Measurements from ENCODE around the gene REP15.
"Not testable (repeated sequence)": the region's sequence is repeated elsewhere in the genome, so short reads cannot be mapped to it uniquely, and the experiment has no call there.

REP15 gene

GRCh38 chr12:27696293-27696652 lies at the start of gene REP15:
TSS of gene REP15 (plus strand) at chr12:27696447. CDS start at chr12:27696563, 116 bp downstream.
- H3K27ac ChIP-seq (ENCODE audit: low read length), result no peak within 1 kb of the TSS
- no peak within 1 kb of the TSS for H3K9ac ChIP-seq (ENCODE audit: low read length)
- no peaks in the 10 kb centered on the region for H3K4me1 ChIP-seq (ENCODE audit: control insufficient read depth, low read depth, low read length)

GRCh38 chr12:27650011-27650410 lies 46.2 kb upstream of the REP15 start:
- no peaks in the 10 kb centered on the region for H3K27me3 ChIP-seq (ENCODE audit: control insufficient read depth, insufficient read depth, low read length)
- no peak overlapping the region for H3K27ac ChIP-seq (ENCODE audit: low read length)
- H3K9ac ChIP-seq (ENCODE audit: low read length), result no peak overlapping the region
- peaks cover 3% of the 10 kb centered on the region for H3K36me3 ChIP-seq (ENCODE audit: control insufficient read depth, low read depth, low read length)
- no peak overlapping the region for H3K4me3 ChIP-seq (ENCODE audit: low read length)
- no peaks in the 10 kb centered on the region for H3K9me3 ChIP-seq (ENCODE audit: control insufficient read depth, low read depth, low read length)
- no peaks in the 10 kb centered on the region for H3K4me1 ChIP-seq (ENCODE audit: control insufficient read depth, low read depth, low read length)

More at GRCh38 chr12:27696293-27696652, at the start of gene REP15:
- Histone ChIP-seq H3K4me3 (ENCODE audit: low read length) (no peak within 1 kb of the TSS), H3K9me3 (ENCODE audit: control insufficient read depth, low read depth, low read length) (no peaks in the 10 kb centered on the region), H3K27me3 (ENCODE audit: control insufficient read depth, insufficient read depth, low read length) (no peaks in the 10 kb centered on the region), H3K36me3 (ENCODE audit: control insufficient read depth, low read depth, low read length) (peaks cover 13% of the 10 kb centered on the region)

- H3K36me3 ChIP-seq (ENCODE audit: control insufficient read depth, low read depth, low read length), result peaks cover 3% of the 10 kb centered on the region
- H3K9me3 ChIP-seq (ENCODE audit: control insufficient read depth, low read depth, low read length), result no peaks in the 10 kb centered on the region
- no peaks in the 10 kb centered on the region for H3K27me3 ChIP-seq (ENCODE audit: control insufficient read depth, insufficient read depth, low read length)
- no peak overlapping the region for H3K9ac ChIP-seq (ENCODE audit: low read length)
- H3K4me1 ChIP-seq (ENCODE audit: control insufficient read depth, low read depth, low read length), result no peaks in the 10 kb centered on the region
- H3K4me3 ChIP-seq (ENCODE audit: low read length), result no peak overlapping the region
- no peak overlapping the region for H3K27ac ChIP-seq (ENCODE audit: low read length)
Observed at GRCh38 chr12:27651201-27651600, 45.0 kb upstream of the REP15 start.

- H3K27ac ChIP-seq (ENCODE audit: low read length), result no peak overlapping the region
- H3K4me1 ChIP-seq (ENCODE audit: control insufficient read depth, low read depth, low read length), result no peaks in the 10 kb centered on the region
- no peak overlapping the region for H3K9ac ChIP-seq (ENCODE audit: low read length)
- peaks cover 8% of the 10 kb centered on the region for H3K36me3 ChIP-seq (ENCODE audit: control insufficient read depth, low read depth, low read length)
- H3K27me3 ChIP-seq (ENCODE audit: control insufficient read depth, insufficient read depth, low read length), result no peaks in the 10 kb centered on the region
- no peaks in the 10 kb centered on the region for H3K9me3 ChIP-seq (ENCODE audit: control insufficient read depth, low read depth, low read length)
- H3K4me3 ChIP-seq (ENCODE audit: low read length), result no peak overlapping the region
Observed at GRCh38 chr12:27652174-27652763, 44.0 kb upstream of the REP15 start.

- H3K27ac ChIP-seq (ENCODE audit: low read length), result no peak overlapping the region
Observed at GRCh38 chr12:27653661-27654060, 42.6 kb upstream of the REP15 start.

GRCh38 chr12:27655476-27655875 lies 40.8 kb upstream of the REP15 start:
- not testable (repeated sequence) for H3K9ac ChIP-seq (ENCODE audit: low read length); H3K36me3 ChIP-seq (ENCODE audit: control insufficient read depth, low read depth, low read length); H3K4me1 ChIP-seq (ENCODE audit: control insufficient read depth, low read depth, low read length); H3K4me3 ChIP-seq (ENCODE audit: low read length); H3K27ac ChIP-seq (ENCODE audit: low read length); H3K9me3 ChIP-seq (ENCODE audit: control insufficient read depth, low read depth, low read length); H3K27me3 ChIP-seq (ENCODE audit: control insufficient read depth, insufficient read depth, low read length)

More at GRCh38 chr12:27653661-27654060, 42.6 kb upstream of the REP15 start:
- Histone ChIP-seq H3K9ac (ENCODE audit: low read length) (no peak overlapping the region), H3K36me3 (ENCODE audit: control insufficient read depth, low read depth, low read length) (peaks cover 8% of the 10 kb centered on the region), H3K4me3 (ENCODE audit: low read length) (no peak overlapping the region), H3K9me3 (ENCODE audit: control insufficient read depth, low read depth, low read length) (no peaks in the 10 kb centered on the region), H3K27me3 (ENCODE audit: control insufficient read depth, insufficient read depth, low read length) (no peaks in the 10 kb centered on the region), H3K4me1 (ENCODE audit: control insufficient read depth, low read depth, low read length) (no peaks in the 10 kb centered on the region)

GRCh38 chr12:27657296-27657695 lies 39.0 kb upstream of the REP15 start:
- Histone ChIP-seq H3K36me3 (ENCODE audit: control insufficient read depth, low read depth, low read length) (peaks cover 8% of the 10 kb centered on the region), H3K4me1 (ENCODE audit: control insufficient read depth, low read depth, low read length) (no peaks in the 10 kb centered on the region), H3K27me3 (ENCODE audit: control insufficient read depth, insufficient read depth, low read length) (no peaks in the 10 kb centered on the region), H3K9me3 (ENCODE audit: control insufficient read depth, low read depth, low read length) (no peaks in the 10 kb centered on the region), H3K27ac (ENCODE audit: low read length) (no peak overlapping the region), H3K9ac (ENCODE audit: low read length) (no peak overlapping the region), H3K4me3 (ENCODE audit: low read length) (no peak overlapping the region)

- H3K4me1 ChIP-seq (ENCODE audit: control insufficient read depth, low read depth, low read length), result no peaks in the 10 kb centered on the region
- H3K9me3 ChIP-seq (ENCODE audit: control insufficient read depth, low read depth, low read length), result no peaks in the 10 kb centered on the region
- H3K27me3 ChIP-seq (ENCODE audit: control insufficient read depth, insufficient read depth, low read length), result no peaks in the 10 kb centered on the region
- peaks cover 4% of the 10 kb centered on the region for H3K36me3 ChIP-seq (ENCODE audit: control insufficient read depth, low read depth, low read length)
- H3K4me3 ChIP-seq (ENCODE audit: low read length), result no peak overlapping the region
- H3K27ac ChIP-seq (ENCODE audit: low read length), result no peak overlapping the region
- no peak overlapping the region for H3K9ac ChIP-seq (ENCODE audit: low read length)
Observed at GRCh38 chr12:27665704-27666103, 30.5 kb upstream of the REP15 start.

- no peaks in the 10 kb centered on the region for H3K4me1 ChIP-seq (ENCODE audit: control insufficient read depth, low read depth, low read length)
- H3K27me3 ChIP-seq (ENCODE audit: control insufficient read depth, insufficient read depth, low read length), result no peaks in the 10 kb centered on the region
- no peak overlapping the region for H3K27ac ChIP-seq (ENCODE audit: low read length)
- no peaks in the 10 kb centered on the region for H3K9me3 ChIP-seq (ENCODE audit: control insufficient read depth, low read depth, low read length)
- no peaks in the 10 kb centered on the region for H3K36me3 ChIP-seq (ENCODE audit: control insufficient read depth, low read depth, low read length)
- no peak overlapping the region for H3K4me3 ChIP-seq (ENCODE audit: low read length)
- no peak overlapping the region for H3K9ac ChIP-seq (ENCODE audit: low read length)
Observed at GRCh38 chr12:27666510-27666909, 29.7 kb upstream of the REP15 start.

- H3K27me3 ChIP-seq (ENCODE audit: control insufficient read depth, insufficient read depth, low read length), result no peaks in the 10 kb centered on the region
- H3K9me3 ChIP-seq (ENCODE audit: control insufficient read depth, low read depth, low read length), result no peaks in the 10 kb centered on the region
- no peak overlapping the region for H3K9ac ChIP-seq (ENCODE audit: low read length)
- no peak overlapping the region for H3K27ac ChIP-seq (ENCODE audit: low read length)
- H3K36me3 ChIP-seq (ENCODE audit: control insufficient read depth, low read depth, low read length), result no peaks in the 10 kb centered on the region
- no peaks in the 10 kb centered on the region for H3K4me1 ChIP-seq (ENCODE audit: control insufficient read depth, low read depth, low read length)
- no peak overlapping the region for H3K4me3 ChIP-seq (ENCODE audit: low read length)
Observed at GRCh38 chr12:27667540-27667939, 28.7 kb upstream of the REP15 start.

GRCh38 chr12:27672051-27672450 lies 24.2 kb upstream of the REP15 start:
- Histone ChIP-seq H3K36me3 (ENCODE audit: control insufficient read depth, low read depth, low read length) (peaks cover 6% of the 10 kb centered on the region), H3K9ac (ENCODE audit: low read length) (no peak overlapping the region), H3K4me3 (ENCODE audit: low read length) (no peak overlapping the region), H3K27ac (ENCODE audit: low read length) (no peak overlapping the region), H3K27me3 (ENCODE audit: control insufficient read depth, insufficient read depth, low read length) (no peaks in the 10 kb centered on the region), H3K4me1 (ENCODE audit: control insufficient read depth, low read depth, low read length) (no peaks in the 10 kb centered on the region), H3K9me3 (ENCODE audit: control insufficient read depth, low read depth, low read length) (no peaks in the 10 kb centered on the region)

GRCh38 chr12:27672643-27673042 lies 23.6 kb upstream of the REP15 start:
- Histone ChIP-seq H3K4me1 (ENCODE audit: control insufficient read depth, low read depth, low read length) (no peaks in the 10 kb centered on the region), H3K4me3 (ENCODE audit: low read length) (no peak overlapping the region), H3K36me3 (ENCODE audit: control insufficient read depth, low read depth, low read length) (peaks cover 9% of the 10 kb centered on the region), H3K9me3 (ENCODE audit: control insufficient read depth, low read depth, low read length) (no peaks in the 10 kb centered on the region), H3K27ac (ENCODE audit: low read length) (no peak overlapping the region), H3K9ac (ENCODE audit: low read length) (no peak overlapping the region), H3K27me3 (ENCODE audit: control insufficient read depth, insufficient read depth, low read length) (no peaks in the 10 kb centered on the region)

All from iPS-18a (cell line).